Tibial nerve (tissue), 4 donors: ENCODE data around the gene ALG6. TPM values are rescaled to one million over a fixed set of nuclear protein-coding genes. Genes with fewer than 3 reads are reported as not detected.

ENCODE experiments used
- DNase-seq, 2 donors: peaks; one replicate each; pipeline ENCODE4 v3.0.0-alpha.2; 2019; ENCODE audit warnings: low spot score in 2 of 2
- H3K27ac ChIP-seq, 4 donors: fragments of 200-600 bp; sonication (generic) in 3 of 4; one replicate each; pipeline ENCODE4 v1.5.1; 2017 to 2019; ENCODE audit warnings: mild to moderate bottlenecking in 1 of 4
- H3K27me3 ChIP-seq, 2 donors: fragments of 200-600 bp; sonication (generic) in 1 of 2; one replicate each; pipeline versions ENCODE4 v1.5.1 to v1.6.0; 2017 to 2019
- H3K36me3 ChIP-seq, 3 donors: fragments of 200-600 bp; sonication (generic); one replicate each; pipeline ENCODE4 v1.5.1; 2018 to 2019
- H3K4me1 ChIP-seq, 4 donors: fragments of 200-600 bp; sonication (generic) in 3 of 4; one replicate each; pipeline ENCODE4 v1.5.1; 2017 to 2019
- H3K4me3 ChIP-seq, 4 donors: fragments of 200-600 bp; sonication (generic) in 3 of 4; one replicate each; pipeline ENCODE4 v1.5.1; 2017 to 2019; ENCODE audit warnings: mild to moderate bottlenecking in 1 of 4, moderate library complexity in 1 of 4
- H3K9me3 ChIP-seq, 4 donors: fragments of 200-600 bp; sonication (generic) in 3 of 4; one replicate each; pipeline ENCODE4 v1.5.1; 2017 to 2019
- EP300 ChIP-seq, 2 donors: sonication (generic); formaldehyde crosslinking; IDR thresholded peaks; one replicate each; pipeline ENCODE4 v1.6.1; 2017; ENCODE audit warnings: antibody characterized with exemption in 2 of 2, mild to moderate bottlenecking in 1 of 2
- POLR2A ChIP-seq, 2 donors: fragments of 450-650 bp; IDR thresholded peaks; one replicate each; pipeline ENCODE4 v1.6.1; 2017; ENCODE audit warnings: antibody characterized with exemption in 2 of 2, mild to moderate bottlenecking in 2 of 2, moderate library complexity in 2 of 2
- WGBS, 2 donors: methylation state at CpG; one replicate each; pipeline ENCODE4 v1.1.5; 2018; 5-methylcytosine and 5-hydroxymethylcytosine counted together
- small RNA-seq: library from RNA; depleted of rRNA; stranded (forward); fragments of <200 nt; gene quantifications from one replicate; pipeline ENCODE3, GENCODE V24; 2016
- total RNA-seq, 4 donors: library from RNA; depleted of rRNA; stranded (reverse); fragments of >200 nt; gene quantifications; one replicate each; pipeline ENCODE4 v1.1.0, GENCODE V29; 2016
- TF ChIP-seq, protein P1 (sequence below), 5 experiments: fragments of 200-600 bp in 3 of 5; fragments of 450-650 bp in 2 of 5; sonication (generic) in 3 of 5; IDR thresholded peaks; one replicate each; pipeline ENCODE4 v1.5.1; 2016 to 2019; ENCODE audit warnings: antibody characterized with exemption in 5 of 5, mild to moderate bottlenecking in 3 of 5, moderate library complexity in 2 of 5

The ALG6 gene
- total RNA-seq, 4 donors from 2014 or later, result 6.6 to 16.8 (median 13.5) TPM

DNA sequence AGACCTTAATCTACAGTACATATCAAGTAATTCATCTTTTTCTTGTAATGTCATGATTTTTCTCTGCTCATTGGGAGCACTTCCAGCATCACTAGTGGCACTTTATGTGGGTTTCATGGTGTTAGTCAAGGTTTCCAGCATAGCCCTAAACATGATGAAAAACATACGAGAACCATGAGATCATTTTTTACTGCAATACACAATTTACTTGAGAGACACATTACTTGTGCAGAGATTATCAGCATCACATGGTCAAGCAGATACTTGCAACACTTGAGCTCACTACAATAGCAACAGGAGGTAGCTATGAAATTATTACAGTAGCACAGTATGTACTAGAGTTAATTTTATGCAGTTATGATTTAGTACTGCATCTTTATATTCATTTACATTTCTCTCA lies 119.2 kb downstream of the ALG6 start:
- H3K36me3 ChIP-seq, result no peaks in the 10 kb centered on the region
- TF ChIP-seq EP300 (IDR thresholded peaks at IDR 0.05) (no peak), POLR2A (IDR thresholded peaks at IDR 0.05) (no peak)
- TF ChIP-seq, protein P1, sequence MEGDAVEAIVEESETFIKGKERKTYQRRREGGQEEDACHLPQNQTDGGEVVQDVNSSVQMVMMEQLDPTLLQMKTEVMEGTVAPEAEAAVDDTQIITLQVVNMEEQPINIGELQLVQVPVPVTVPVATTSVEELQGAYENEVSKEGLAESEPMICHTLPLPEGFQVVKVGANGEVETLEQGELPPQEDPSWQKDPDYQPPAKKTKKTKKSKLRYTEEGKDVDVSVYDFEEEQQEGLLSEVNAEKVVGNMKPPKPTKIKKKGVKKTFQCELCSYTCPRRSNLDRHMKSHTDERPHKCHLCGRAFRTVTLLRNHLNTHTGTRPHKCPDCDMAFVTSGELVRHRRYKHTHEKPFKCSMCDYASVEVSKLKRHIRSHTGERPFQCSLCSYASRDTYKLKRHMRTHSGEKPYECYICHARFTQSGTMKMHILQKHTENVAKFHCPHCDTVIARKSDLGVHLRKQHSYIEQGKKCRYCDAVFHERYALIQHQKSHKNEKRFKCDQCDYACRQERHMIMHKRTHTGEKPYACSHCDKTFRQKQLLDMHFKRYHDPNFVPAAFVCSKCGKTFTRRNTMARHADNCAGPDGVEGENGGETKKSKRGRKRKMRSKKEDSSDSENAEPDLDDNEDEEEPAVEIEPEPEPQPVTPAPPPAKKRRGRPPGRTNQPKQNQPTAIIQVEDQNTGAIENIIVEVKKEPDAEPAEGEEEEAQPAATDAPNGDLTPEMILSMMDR (IDR thresholded peaks at IDR 0.05), result no peak
- H3K4me1 ChIP-seq, result no peaks in the 10 kb centered on the region
- 86 to 93% methylated on average over 1 of the region's 1 CpG for WGBS, 2 donors
- no peak overlapping the region for H3K4me3 ChIP-seq
- H3K9me3 ChIP-seq, result no peaks in the 10 kb centered on the region
- H3K27me3 ChIP-seq, result no peaks in the 10 kb centered on the region
- DNase-seq, result no peak
- no peak overlapping the region for H3K27ac ChIP-seq

DNA sequence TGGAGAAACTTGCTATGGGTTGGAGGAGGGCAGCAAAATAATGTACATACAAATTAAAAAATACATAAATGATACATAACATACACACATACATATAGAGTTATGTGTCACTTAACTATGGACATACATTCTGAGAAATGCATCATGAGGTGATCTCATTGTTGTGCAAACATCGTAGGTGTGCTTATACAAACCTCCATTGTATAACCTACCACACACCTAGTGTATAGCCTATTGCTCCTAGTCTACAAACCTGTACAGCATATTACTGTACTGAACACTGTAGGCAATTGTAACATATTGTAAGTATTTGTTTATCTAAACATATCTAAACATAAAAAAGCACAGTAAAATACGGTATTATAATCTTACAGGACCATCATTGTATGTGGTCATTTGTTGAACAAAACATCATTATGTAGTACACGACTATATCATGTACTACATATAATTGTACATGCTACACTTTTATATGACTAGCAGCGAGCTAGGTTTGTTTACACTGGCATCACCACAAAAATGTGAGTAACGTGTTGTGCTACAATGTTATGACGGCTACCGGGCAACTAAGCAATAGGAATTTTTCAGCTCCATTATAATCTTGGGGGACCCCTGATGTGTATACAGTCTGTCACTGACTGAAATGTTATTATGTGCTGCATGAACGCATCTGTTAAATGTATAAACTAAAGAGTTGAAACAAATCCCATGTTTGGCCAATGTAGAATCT lies 120.1 kb downstream of the ALG6 start:
- Histone ChIP-seq H3K4me1 (no peaks in the 10 kb centered on the region), H3K27me3 (no peaks in the 10 kb centered on the region), H3K9me3 (no peaks in the 10 kb centered on the region), H3K36me3 (no peaks in the 10 kb centered on the region), H3K27ac (no peak overlapping the region), H3K4me3 (no peak overlapping the region)
- TF ChIP-seq EP300 (IDR thresholded peaks at IDR 0.05) (no peak), POLR2A (IDR thresholded peaks at IDR 0.05) (no peak)
- TF ChIP-seq, protein P1 (IDR thresholded peaks at IDR 0.05), result no peak
- DNase-seq, result no peak
- WGBS, 2 donors, result 57 to 64% methylated on average over 8 of the region's 8 CpGs

Small RNA genes within 50 kb of the gene (small RNA-seq; reads per million reads assigned to genes)
- gene MIR6068, result 0.75 reads per million
- not detected for gene RF00019

Other genes with a start within 250 kb of the ALG6 start
- gene FOXD3, start 45.1 kb upstream of the ALG6 start, total RNA-seq, result 10 to 100 TPM; 15.9 to 37.6 (median 25.6) TPM
- 10 to 100 TPM; 11.5 to 38.0 (median 18.7) TPM for gene ITGB3BP, start 155.6 kb downstream of the ALG6 start, total RNA-seq
- 10 to 100 TPM in 2 of 4 donors, 1 to 10 TPM in 2; 8.2 to 12.2 (median 10.2) TPM for gene EFCAB7, start 155.9 kb downstream of the ALG6 start, total RNA-seq
- 10 to 100 TPM; 36.7 to 57.0 (median 50.8) TPM for gene PGM1, start 225.8 kb downstream of the ALG6 start, total RNA-seq